ENCODE results near the gene COQ8A. TPM values are rescaled to one million over a fixed set of nuclear protein-coding genes. Genes with fewer than 3 reads are reported as not detected.

The COQ8A gene
- polyA plus RNA-seq, 2 of the 4 experiments (the other 2 are of a cell fraction), result 10.8 to 12.4 TPM

DNA sequence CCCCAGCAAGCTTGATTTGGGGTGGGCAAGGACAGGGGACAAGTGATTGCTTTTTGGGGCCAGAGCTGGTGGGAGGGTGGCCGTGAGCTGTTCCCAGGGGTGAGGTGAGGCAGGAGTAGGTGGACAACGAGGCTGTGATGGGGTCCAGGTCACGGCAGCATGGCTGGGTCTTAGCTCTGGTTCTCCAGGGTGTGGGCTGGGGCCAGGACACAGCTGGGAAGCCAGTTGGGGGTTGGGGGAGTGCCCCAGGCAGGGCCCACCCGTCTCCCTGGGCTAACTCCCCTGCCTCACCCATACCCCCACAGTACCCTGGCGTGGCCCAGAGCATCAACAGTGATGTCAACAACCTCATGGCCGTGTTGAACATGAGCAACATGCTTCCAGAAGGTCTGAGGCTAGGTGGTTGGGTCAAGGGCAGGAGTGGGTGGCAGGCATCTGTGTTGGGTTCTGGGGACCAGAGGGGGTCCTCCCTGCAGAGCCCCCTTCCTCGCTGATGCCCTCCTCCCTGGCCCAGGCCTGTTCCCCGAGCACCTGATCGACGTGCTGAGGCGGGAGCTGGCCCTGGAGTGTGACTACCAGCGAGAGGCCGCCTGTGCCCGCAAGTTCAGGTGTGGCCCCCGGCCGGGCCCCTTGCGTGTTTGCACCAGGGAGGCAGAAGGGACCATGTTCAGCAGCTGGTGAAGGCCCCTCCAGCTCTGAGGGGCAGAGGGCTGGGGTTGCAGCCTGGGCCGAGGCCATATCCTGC is 43.3 kb downstream of the COQ8A start:
- no peak overlapping the region for H3K4me2 ChIP-seq
- no peak for TF ChIP-seq MAZ (IDR thresholded peaks at IDR 0.05; ENCODE audit: borderline replicate concordance, low read depth, low read length)
- no peak for TF ChIP-seq ZFP36 (IDR thresholded peaks at IDR 0.05; ENCODE audit: borderline replicate concordance, partially characterized antibody)
- TF ChIP-seq HOXB5 (CRISPR knock-in tag; IDR thresholded peaks at IDR 0.05), result no peak
- TF ChIP-seq CHD2 (IDR thresholded peaks at IDR 0.05; ENCODE audit: low read length, partially characterized antibody), result no peak
- TF ChIP-seq MYC (IDR thresholded peaks at IDR 0.05; ENCODE audit: borderline replicate concordance, low read length), result no peak
- no peak for TF ChIP-seq ZNF302 (CRISPR knock-in tag; IDR thresholded peaks at IDR 0.05)
- no peak for TF ChIP-seq ZSCAN20 (CRISPR knock-in tag; IDR thresholded peaks at IDR 0.05)
- no peak for TF ChIP-seq PHF8 (IDR thresholded peaks at IDR 0.05; ENCODE audit: borderline replicate concordance, low read depth)
- no peak for TF ChIP-seq HDAC2 (IDR thresholded peaks at IDR 0.05)
- no peak for TF ChIP-seq ESRRA (IDR thresholded peaks at IDR 0.05; ENCODE audit: borderline replicate concordance, low read length)
- TF ChIP-seq POLR2AphosphoS2 (conservative IDR thresholded peaks at IDR 0.05; ENCODE audit: low read length), result no peak
- no peak for TF ChIP-seq RAD21 (conservative IDR thresholded peaks at IDR 0.05 in 1 of 2, IDR thresholded peaks at IDR 0.05 in 1 of 2)
- no peak for TF ChIP-seq NFE2L2 (conservative IDR thresholded peaks at IDR 0.05; ENCODE audit: low read length)
- TF ChIP-seq CBX2 (IDR thresholded peaks at IDR 0.05; ENCODE audit: borderline replicate concordance, low read depth), result no peak
- TF ChIP-seq, protein P1, sequence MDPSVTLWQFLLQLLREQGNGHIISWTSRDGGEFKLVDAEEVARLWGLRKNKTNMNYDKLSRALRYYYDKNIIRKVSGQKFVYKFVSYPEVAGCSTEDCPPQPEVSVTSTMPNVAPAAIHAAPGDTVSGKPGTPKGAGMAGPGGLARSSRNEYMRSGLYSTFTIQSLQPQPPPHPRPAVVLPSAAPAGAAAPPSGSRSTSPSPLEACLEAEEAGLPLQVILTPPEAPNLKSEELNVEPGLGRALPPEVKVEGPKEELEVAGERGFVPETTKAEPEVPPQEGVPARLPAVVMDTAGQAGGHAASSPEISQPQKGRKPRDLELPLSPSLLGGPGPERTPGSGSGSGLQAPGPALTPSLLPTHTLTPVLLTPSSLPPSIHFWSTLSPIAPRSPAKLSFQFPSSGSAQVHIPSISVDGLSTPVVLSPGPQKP (IDR thresholded peaks at IDR 0.05; ENCODE audit: low read depth, low read length), result no peak
- TF ChIP-seq, protein P2, sequence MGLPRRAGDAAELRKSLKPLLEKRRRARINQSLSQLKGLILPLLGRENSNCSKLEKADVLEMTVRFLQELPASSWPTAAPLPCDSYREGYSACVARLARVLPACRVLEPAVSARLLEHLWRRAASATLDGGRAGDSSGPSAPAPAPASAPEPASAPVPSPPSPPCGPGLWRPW (IDR thresholded peaks at IDR 0.05), result no peak
- no peak for TF ChIP-seq NPAS2 (CRISPR knock-in tag; IDR thresholded peaks at IDR 0.05; ENCODE audit: borderline replicate concordance)
- ChIA-PET CTCF (interaction anchor here (1.1 to 1.7 kb wide), 2 partner anchors 10 to 14 kb away, joined by 3 to 4 read pairs; no protein-coding TSS in a partner anchor), POLR2A (no interaction called here)
- no peak; a peak in 2 of 6 replicates for ATAC-seq
- no peak for DNase-seq (ENCODE audit: low read depth in 1 of 2, low spot score in 1 of 2)
- no peaks in the 10 kb centered on the region for H3K4me1 ChIP-seq
- H3K9me3 ChIP-seq, result no peaks in the 10 kb centered on the region
- WGBS (ENCODE audit: missing lambda C conversion rate), result 86% methylated on average over 11 of the region's 18 CpGs
- H3K27ac ChIP-seq, result no peak overlapping the region
- H3K4me3 ChIP-seq, result no peak overlapping the region
- FAIRE-seq, result no peak

DNA sequence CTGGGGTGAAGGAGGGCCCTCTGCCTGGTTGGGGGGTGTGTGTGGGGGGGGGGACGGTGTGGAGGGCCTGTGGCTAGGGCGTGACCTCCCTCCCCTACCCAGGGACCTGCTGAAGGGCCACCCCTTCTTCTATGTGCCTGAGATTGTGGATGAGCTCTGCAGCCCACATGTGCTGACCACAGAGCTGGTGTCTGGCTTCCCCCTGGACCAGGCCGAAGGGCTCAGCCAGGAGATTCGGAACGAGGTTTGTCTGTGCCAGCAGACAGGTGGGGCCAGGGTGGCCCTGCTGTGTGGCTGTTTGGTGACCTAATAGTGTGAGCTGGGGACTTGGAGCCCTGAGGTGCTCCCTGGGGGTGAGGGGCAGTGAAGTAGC is 43.9 kb downstream of the COQ8A start:
- Histone ChIP-seq H3K9me3 (no peaks in the 10 kb centered on the region), H3K4me1 (no peaks in the 10 kb centered on the region), H3K27ac (no peak overlapping the region), H3K4me3 (no peak overlapping the region), H3K4me2 (no peak overlapping the region)
- DNase-seq (ENCODE audit: low read depth in 1 of 2, low spot score in 1 of 2), result no peak
- WGBS (ENCODE audit: missing lambda C conversion rate), result 91% methylated on average over 4 of the region's 5 CpGs
- POLR2A ChIA-PET, result no interaction called here
- TF ChIP-seq JUN (IDR thresholded peaks at IDR 0.05) (no peak), TFCP2L1 (CRISPR knock-in tag; IDR thresholded peaks at IDR 0.05) (no peak), RARB (CRISPR knock-in tag; IDR thresholded peaks at IDR 0.05) (no peak), SREBF2 (IDR thresholded peaks at IDR 0.05) (no peak), TP53 (CRISPR knock-in tag; IDR thresholded peaks at IDR 0.05) (no peak)
- CTCF ChIA-PET, result interaction anchor here (0.6 to 1.7 kb wide), 4 partner anchors 10 to 70 kb away, joined by 3 to 4 read pairs (median 3); no protein-coding TSS in a partner anchor
- ATAC-seq, result peak in 1 of 2 experiments; percentile 8; a peak in 3 of 6 replicates
- FAIRE-seq, result no peak

Data from A549 (cell line).